Gastrocnemius medialis (tissue), 4 donors: ENCODE results near the gene MINPP1.

ENCODE experiments used
- POLR2A ChIP-seq, 2 donors: fragments of 450-650 bp; IDR thresholded peaks; one replicate each; pipeline ENCODE4 v1.6.1; 2017; ENCODE audit warnings: antibody characterized with exemption in 2 of 2, mild to moderate bottlenecking in 2 of 2, moderate library complexity in 2 of 2
- TF ChIP-seq, protein P1 (sequence below), 5 experiments: fragments of 450-650 bp in 3 of 5; fragments of 200-600 bp in 2 of 5; sonication (generic) in 2 of 5; IDR thresholded peaks in 4 of 5; conservative IDR thresholded peaks in 1 of 5; 1 replicate in 4 of 5; 2 replicates in 1 of 5; pipeline ENCODE4 v1.5.1; 2016 to 2019; ENCODE audit warnings: antibody characterized with exemption in 5 of 5, mild to moderate bottlenecking in 3 of 5, moderate library complexity in 3 of 5

GRCh38 chr10:87506956-87507355, 2.3 kb downstream of the MINPP1 start:
- no peak for TF ChIP-seq POLR2A (IDR thresholded peaks at IDR 0.05)
- TF ChIP-seq, protein P1, sequence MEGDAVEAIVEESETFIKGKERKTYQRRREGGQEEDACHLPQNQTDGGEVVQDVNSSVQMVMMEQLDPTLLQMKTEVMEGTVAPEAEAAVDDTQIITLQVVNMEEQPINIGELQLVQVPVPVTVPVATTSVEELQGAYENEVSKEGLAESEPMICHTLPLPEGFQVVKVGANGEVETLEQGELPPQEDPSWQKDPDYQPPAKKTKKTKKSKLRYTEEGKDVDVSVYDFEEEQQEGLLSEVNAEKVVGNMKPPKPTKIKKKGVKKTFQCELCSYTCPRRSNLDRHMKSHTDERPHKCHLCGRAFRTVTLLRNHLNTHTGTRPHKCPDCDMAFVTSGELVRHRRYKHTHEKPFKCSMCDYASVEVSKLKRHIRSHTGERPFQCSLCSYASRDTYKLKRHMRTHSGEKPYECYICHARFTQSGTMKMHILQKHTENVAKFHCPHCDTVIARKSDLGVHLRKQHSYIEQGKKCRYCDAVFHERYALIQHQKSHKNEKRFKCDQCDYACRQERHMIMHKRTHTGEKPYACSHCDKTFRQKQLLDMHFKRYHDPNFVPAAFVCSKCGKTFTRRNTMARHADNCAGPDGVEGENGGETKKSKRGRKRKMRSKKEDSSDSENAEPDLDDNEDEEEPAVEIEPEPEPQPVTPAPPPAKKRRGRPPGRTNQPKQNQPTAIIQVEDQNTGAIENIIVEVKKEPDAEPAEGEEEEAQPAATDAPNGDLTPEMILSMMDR (IDR thresholded peaks at IDR 0.05 in 4 of 5, conservative IDR thresholded peaks at IDR 0.05 in 1 of 5): no peak
